C4-2B (cell line): ENCODE data around the gene TMEM51.

Source experiments
- H3K27ac ChIP-seq: fragments of 450-650 bp; 2 replicates; pipeline ENCODE4 v1.5.1; 2017
- CTCF ChIP-seq: fragments of 450-650 bp; conservative IDR thresholded peaks from 2 replicates; pipeline ENCODE4 v1.5.1; 2017; ENCODE audit warnings: mild to moderate bottlenecking
- ZFX ChIP-seq: fragments of 450-650 bp; IDR thresholded peaks from 2 replicates; pipeline ENCODE4 v1.6.1; 2017

Gene TMEM51

DNA sequence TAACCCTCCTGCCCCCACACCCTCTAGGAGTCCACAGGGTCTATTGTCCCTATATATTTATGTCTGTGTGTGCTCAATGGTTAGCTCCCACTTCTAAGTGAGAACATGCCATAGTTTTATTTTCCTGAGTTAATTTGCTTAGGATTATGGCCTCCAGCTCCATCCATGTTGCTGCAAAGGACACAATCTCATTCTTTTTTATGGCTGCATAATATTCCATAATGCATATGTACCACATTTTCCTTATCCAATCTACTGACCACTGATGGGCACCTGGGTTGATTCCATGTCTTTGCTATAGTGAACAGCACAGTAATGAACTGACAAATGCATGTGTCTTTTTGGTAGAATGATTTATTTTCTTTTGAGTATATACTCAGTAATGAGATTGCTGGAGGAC is 80.1 kb downstream of the TMEM51 start:
- TF ChIP-seq CTCF: no peak
- no peak for TF ChIP-seq ZFX

DNA sequence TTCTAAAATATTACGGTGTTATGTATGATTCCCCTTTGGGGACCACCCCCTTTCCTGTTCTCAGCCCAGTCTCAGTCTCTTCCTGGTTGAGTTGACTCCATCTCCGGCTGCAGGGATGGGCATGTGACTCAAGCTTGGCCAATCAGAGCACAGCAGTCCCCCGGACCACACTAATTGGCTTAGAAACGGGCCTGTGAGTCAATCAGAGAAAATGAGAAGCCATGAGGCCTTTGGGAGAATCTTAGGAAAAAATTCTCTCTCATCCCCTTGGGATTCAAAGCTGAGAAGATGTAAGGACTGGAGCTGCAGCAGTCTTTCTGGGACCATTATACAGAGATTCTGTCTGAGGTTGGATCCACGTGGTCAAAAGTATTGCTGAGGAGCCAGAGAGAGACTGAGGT is 82.8 kb downstream of the TMEM51 start:
- H3K27ac ChIP-seq: no peak overlapping the region
- TF ChIP-seq CTCF (no peak), ZFX (no peak)

More for the DNA sequence above, 80.1 kb downstream of the TMEM51 start:
- no peak overlapping the region for H3K27ac ChIP-seq

DNA sequence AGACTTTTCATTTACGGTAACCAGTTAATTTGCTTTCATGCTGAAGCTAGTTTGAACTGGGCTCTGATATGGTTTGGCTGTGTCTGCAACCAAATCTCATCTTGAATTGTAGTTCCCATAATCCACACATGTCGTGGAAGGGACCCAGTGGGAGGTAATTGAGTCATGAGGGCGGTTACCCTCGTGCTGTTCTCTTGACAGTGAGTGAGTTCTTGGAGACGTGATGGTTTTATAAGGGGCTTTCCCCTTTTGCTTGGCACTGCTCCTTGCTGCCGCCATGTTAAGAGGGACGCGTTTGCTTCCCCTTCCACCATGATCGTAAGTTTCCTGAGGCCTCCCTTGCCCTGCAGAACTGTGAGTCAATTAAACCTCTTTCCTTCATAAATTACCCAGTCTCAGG is 83.2 kb downstream of the TMEM51 start:
- no peak overlapping the region for H3K27ac ChIP-seq
- TF ChIP-seq ZFX (no peak), CTCF (no peak)

- no peak overlapping the region for H3K27ac ChIP-seq
- TF ChIP-seq ZFX (no peak), CTCF (no peak)
These were observed 85.2 kb downstream of the TMEM51 start for GRCh38 chr1:15238789-15239188.

DNA sequence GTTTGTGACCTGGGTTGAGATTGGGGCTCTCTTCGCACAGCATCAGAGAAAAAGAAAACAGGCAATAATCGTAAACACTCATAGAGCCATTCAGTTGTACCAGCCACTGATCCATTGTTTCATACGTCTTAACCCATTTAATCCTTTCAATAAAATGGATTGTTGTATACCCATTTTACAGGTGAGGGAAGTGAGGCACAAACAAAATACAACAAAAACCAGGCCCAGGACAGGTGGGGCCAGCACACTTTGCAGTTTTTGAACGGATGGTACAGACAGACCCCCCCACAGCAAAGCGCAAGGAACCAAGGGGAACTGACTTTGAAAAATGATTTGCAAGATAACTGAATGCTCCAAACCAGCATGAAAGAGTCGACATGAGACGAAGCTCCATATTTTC is 89.2 kb downstream of the TMEM51 start:
- no peak overlapping the region for H3K27ac ChIP-seq
- TF ChIP-seq CTCF (no peak), ZFX (no peak)

GRCh38 chr1:15243275-15244043 is 89.9 kb downstream of the TMEM51 start:
- H3K27ac ChIP-seq: no peak overlapping the region
- TF ChIP-seq CTCF: no peak
- no peak for TF ChIP-seq ZFX

GRCh38 chr1:15244813-15245212 is 91.3 kb downstream of the TMEM51 start:
- TF ChIP-seq CTCF (no peak), ZFX (no peak)
- no peak overlapping the region for H3K27ac ChIP-seq
